OCI-LY1 (cell line): ENCODE results near the gene GSK3B.

Experiments
- EZH2 ChIP-seq: fragments of 200-600 bp; sonication (generic), shearing (Covaris generic); IDR thresholded peaks from 2 replicates; pipeline ENCODE4 v1.8.0; 2017; ENCODE audit warnings: borderline replicate concordance, mixed run types, mild to moderate bottlenecking, antibody characterized with exemption, low read length, moderate library complexity, mixed read lengths
- TF ChIP-seq, protein P1 (sequence below): fragments of 200-600 bp; sonication (generic), shearing (Covaris generic); IDR thresholded peaks from 2 replicates; pipeline ENCODE4 v1.5.1; 2017; ENCODE audit warnings: mild to moderate bottlenecking, antibody characterized with exemption, low read length, moderate library complexity, mixed read lengths

DNA sequence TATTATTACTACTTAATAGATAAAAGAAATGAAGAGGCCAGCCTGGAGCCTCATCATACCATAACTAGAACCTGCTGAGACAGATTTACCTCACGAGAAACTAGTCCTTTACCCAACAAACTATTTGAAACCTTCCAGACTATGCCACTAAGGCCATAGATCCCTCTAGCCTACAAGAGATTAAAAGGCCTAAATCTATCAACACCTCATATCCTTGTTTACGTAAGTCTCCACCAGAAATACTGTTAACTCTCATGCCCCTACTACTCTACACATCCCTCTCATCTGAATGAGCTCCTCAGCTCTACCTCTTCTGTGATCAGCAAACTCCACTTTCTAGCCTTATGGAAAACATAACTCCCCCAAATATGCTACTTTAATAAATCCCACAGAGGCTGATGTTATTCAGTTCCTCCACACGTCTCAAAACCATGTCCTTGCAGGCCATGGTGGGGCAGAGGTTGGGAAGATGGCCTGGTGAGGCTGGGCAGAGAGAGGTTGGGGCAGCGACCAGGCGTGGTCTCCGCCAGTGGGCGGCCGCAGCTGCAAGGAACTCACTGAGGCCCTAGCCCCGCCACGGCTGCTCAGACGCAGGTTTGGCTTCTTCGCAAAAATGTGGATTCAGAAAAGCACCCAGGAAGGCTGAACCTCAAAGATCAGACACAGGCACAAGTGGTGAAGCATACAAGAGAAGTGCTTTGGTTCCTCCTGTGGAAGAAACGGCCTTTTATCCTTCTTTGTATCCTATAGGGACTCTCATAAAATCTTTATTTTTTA lies 65.8 kb downstream of the GSK3B start:
- TF ChIP-seq, protein P1, sequence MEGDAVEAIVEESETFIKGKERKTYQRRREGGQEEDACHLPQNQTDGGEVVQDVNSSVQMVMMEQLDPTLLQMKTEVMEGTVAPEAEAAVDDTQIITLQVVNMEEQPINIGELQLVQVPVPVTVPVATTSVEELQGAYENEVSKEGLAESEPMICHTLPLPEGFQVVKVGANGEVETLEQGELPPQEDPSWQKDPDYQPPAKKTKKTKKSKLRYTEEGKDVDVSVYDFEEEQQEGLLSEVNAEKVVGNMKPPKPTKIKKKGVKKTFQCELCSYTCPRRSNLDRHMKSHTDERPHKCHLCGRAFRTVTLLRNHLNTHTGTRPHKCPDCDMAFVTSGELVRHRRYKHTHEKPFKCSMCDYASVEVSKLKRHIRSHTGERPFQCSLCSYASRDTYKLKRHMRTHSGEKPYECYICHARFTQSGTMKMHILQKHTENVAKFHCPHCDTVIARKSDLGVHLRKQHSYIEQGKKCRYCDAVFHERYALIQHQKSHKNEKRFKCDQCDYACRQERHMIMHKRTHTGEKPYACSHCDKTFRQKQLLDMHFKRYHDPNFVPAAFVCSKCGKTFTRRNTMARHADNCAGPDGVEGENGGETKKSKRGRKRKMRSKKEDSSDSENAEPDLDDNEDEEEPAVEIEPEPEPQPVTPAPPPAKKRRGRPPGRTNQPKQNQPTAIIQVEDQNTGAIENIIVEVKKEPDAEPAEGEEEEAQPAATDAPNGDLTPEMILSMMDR: no peak
- TF ChIP-seq EZH2: no peak
